ENCODE results near the gene ABHD2.
"Not testable (repeated sequence)": the region's sequence is repeated elsewhere in the genome, so short reads cannot be mapped to it uniquely, and the experiment has no call there.

ABHD2 gene

DNA sequence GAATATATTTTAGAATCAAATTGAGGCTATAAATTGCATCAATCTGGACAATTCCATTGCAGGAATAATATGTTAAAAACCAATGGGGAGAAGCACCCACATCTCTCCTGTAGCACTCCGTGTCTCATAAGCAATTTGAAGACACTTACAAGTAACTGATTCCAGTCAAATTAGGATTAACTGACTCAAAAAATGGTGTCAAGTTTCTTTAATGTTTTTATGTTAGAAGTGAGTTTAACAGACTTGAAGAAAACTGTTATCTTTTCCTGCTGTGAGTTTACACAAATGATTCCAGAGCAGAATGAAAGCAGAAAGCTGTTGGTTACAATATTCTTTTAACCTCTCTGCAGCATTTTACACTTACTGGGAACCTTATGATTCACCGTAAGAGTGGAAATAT lies 109.9 kb downstream of the ABHD2 start:
- DNase-seq, result no peak

DNA sequence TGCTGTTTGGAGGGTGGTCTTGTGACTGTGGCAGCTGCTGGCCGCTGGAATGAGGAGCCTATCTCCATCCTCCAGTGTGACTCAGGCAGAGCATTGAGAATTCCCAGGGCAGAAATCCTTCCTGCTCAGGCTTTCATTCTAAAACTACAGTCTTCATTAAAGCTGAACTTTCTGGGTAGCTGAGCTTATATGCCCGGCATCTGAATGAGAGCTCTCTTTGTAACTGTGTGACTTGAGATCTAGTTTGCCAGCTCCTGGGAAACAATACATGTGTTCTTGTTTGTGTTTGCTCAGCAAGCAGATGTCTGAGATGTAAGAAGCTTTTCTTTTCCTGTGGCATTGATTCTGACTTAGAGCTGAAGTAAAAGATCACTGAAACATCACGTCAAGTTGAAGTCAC lies 110.7 kb downstream of the ABHD2 start:
- no peak for DNase-seq

DNA sequence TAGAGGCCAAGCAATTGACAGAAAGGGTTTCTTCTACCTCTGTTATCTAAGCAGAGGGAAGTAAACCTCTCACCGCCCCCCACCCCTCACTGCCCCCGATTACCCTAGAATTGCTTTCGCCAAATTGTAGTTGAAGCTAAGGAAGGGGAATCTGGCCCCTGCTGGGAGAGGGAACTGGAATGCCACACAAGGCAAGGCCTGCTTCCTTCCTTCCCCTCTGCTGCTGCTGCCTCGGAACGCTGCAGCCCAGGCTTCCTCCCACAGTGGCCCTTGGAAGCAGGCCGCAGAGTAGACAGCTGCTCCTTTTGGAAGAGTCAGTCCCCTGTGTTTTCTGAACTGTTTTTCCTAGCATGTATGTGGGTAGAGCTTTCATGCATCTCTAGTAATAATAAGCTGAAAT lies 111.5 kb downstream of the ABHD2 start:
- DNase-seq, result no peak

DNA sequence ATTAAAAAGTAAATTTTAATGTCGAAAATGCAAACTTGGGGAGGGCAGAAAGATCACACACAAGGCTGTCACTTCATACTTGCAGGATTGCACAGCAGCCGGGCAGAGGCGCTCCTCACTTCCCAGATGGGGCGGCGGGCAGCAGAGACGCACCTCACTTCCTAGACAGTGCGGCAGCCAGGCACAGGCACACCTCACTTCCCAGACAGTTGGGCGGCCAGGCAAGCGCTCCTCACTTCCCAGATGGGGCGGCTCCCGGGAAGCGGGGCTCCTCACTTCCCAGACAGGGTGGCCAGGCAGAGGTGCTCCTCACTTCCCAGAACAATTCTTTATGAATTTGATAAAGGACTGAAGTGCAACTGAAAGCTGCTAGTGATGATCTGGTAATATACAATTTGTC lies 111.9 kb downstream of the ABHD2 start:
- DNase-seq, result no peak

DNA sequence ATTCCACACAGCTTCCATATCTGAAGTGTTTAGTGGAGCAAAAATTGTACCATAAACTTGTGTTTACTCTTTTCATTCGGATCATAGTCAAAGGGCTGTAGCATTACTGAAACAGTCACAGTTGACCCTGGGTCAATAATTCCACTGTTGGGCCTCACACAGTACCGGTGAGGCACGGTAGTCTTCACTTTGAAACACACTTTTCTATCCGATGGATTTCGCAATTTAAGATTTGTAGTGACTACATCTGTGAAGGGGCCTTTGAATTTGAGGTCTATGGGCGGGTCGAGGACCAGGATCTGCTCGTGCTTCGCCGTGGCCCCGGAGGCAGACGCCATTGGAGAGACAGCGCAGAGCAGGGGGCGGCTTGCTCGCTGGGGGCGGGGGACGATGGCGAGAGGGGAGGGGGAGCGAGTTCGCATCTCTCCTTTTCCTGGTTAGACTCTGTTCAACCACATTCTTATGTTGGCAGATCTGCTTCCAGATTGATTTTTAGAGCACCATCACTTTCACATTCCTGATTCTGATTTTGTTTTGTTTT lies 113.3 kb downstream of the ABHD2 start:
- no peak for DNase-seq

DNA sequence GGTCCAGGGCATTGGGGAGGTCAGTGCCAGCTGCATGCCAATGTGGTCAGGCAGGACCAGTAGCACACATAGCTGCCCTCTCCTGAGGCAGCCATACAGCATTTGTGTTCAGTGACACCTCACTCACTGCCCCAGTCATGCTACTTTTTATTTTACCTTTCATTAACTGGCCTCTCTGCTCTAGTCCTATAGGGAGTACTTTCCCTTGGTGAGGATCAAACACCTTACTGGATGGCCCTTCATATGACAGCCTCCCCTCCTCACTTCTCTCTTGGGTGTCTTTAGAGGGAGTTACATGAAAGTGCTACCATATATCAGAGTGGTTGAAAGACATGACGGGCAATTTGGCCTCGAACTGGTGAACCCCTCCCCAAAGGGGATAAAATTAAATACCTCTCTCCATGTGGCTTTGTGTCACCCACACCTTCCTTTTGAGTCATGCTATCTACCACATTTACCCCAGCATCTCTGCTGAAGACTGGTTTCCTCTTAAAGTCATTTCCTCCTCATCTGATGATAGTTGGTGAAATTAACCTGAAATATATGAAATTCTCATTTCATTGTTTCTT lies 115.5 kb downstream of the ABHD2 start:
- peak in 1 of 2 experiments; percentile 3 for DNase-seq

DNA sequence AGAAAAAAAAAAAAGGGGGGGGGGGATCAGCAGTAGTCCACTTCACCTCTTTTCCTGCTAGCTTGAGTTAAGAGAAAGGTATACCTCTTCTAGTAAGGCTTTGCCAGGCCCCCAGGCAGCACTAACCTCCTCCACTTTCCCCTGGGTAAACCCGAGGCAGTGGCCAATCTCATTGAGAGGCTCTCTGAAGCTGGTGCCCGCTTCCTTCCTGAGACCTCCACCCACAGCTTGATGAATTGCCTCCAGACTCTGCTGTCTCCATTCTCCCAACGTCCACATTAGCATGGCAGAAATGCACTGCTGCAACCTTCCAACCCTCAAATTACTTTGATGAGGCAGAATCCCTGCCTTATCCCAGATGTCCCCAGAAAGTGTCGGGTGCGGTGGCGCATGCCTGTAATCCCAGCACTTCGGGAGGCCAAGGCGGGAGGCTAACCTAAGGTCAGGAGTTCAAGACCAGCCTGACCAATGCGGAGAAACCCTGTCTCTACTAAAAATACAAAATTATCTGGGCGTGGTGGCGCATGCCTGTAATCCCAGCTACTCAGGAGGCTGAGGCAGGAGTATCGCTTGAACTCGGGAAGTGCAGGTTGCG lies 117.8 kb downstream of the ABHD2 start:
- no peak for DNase-seq

DNA sequence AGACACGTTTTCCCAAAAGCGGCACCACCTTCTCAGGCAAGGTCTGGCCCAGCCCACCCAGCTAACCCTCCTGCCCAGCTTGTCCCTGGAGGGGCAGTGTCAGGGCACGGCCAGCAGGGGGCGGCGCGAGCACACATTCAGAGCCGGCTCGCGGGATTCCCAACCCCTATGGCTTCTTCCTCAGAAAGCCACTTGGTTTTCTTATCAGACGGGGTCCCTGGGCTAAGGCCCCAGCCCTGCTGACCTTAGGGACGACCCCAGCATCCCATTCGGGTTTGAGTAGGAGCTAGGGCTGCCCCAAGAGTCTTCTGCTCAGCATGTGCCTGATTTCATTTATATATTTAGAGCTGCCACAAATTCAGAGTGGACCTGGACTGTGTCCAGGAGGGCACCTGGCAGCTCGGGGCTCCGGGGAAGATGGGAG lies 118.7 kb downstream of the ABHD2 start:
- peak; percentile 59 to 64 for DNase-seq

DNA sequence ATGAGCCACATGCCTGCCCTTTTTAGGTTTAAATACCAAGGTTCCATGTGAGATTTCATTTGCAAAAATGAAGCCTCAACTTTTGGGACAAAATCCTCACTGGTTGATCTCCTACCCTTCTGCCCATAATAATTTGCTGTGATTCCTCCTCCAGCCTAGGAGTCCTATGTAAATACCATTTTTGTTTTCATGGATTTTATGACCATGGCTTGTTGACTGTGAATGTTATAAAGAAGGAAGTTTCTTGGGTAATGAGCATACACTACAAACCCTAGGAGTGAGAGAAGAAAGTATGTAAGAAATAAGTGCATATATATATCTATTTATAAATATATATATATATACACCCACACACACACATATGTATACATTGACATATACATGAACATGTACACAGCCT lies 120.0 kb downstream of the ABHD2 start:
- no peak for DNase-seq

DNA sequence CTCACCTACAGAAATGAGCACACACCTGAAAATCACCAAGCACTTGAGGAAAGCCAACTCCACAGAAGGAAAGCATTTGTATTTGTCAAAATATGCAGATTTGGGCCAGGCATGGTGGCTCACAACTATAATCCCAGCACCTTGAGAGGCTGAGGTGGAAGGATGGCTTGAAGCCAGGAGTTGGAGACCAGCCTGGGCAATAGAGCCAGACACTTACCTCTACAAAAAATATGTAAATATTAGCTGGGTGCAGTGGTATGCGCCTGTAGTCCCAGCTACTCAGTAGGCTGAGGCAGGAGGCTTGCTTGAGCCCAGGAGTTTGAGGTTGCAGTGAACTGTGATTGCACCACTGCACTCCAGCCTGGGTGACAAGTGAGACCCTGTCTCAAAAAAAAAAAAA lies 120.8 kb downstream of the ABHD2 start:
- no peak for DNase-seq

DNA sequence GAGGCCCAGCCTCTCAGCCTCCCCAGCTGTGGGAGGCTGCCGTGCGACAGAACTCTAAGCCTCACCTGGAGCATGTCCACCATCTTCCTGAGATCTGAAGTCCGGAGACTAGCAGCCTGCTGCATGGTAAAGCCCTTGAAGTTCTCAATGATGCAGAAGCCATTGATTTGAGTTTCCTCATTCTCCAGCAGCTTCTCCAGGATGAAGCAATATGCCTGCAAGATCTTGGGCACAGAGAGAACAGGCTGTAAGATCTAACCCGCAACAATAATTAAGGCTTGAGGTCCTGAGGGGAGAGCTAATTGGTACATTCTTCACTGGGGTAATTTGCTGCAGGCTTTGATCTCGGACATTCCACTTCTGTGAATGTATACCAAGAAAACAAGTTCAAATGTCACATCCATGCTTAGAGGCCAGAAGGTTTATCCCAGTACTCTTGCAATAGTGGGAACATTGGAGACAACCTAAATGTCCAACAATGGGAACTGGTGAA lies 123.5 kb downstream of the ABHD2 start:
- no peak for DNase-seq

DNA sequence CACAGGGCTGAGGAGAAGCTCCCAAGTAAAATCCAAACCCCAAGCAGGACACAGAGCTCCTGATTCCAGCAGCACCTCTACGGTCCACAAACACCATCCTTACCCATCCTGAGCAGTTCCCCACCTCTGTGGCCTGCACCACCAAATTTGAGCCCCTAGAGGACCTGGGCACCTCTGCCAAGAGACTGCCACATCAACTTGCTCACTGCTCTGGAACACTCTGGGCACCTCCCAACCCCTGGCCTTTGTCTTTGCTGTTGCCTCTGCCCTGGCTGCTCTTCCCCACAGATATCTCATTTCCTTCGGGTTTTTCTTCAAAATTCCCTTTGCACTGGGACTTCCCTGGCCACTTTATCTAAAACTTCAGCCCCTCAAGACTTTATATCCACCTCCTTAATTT lies 127.4 kb downstream of the ABHD2 start:
- DNase-seq, result no peak

DNA sequence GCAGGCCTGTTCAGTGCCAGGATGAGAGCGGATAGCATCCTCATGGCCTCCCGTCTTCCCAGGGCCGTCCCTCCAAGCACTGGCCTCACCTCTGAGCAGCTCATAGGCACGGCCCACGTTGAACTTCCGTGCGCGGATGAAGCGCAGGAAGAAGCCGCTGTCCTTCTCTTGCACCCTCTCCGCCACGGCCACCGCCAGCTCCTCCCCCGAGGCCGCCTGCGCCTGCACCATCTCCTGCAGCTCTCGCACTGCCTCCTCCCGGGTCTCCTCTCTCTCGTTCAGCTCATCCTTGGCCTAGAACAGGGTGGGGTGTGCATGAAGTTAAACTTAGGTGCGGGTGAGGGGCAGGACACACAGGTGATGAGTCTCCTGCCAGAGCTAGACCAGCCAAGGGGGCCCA lies 128.8 kb downstream of the ABHD2 start:
- DNase-seq, result no peak

DNA sequence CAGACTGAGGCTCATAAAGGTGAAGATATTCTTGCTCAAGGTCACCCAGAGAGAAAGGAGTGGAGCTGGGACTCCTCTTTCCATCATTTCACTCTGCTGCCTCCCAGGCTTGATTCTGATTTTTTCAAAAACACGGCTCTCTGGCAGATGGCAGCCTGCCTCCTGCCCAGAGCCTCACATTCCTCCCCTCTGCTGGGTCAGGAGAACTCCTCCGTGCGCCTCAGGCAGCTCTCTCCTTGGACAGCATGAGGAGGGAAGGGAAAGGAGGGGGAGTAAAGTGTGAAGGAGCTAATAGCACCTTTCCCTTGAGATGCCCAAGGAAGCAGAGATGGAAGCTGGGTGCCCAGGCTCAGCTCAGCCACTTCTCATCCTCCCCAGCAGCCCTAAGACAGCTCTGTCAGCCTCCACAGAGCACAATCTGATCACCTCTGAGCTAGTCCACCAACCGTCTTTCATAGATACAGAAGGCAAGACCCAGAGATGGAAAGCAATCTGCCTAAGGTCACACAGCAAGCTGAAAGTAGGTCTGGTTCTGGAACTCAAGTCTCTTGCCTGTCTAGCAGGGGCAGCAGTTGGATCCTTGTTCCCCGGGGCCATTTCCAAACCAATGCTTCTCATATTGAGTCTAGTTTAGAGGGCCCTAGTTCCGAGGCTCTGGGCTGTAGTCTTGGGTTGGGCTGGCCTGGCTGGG lies 129.6 kb downstream of the ABHD2 start:
- no peak for DNase-seq

DNA sequence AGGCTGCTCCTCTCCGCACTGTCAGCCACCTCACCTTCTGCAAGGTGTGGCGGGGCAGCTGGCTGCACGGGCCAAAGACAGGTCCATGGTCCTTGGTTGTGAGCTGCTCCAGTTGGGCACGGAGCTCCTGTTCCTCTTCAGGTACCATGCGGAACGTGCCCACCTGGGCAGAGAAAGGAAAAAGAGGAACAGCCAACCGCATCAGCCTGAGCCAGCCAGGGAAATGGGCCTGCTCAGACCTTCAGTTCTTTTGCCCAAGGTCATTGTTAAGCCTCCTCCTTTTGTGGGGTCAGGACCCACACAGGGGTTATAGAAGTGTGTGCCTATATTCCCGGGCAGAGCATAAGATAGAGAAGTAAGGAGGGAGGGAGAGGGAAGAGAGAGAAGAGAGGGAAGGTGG lies 130.3 kb downstream of the ABHD2 start:
- DNase-seq, result no peak

DNA sequence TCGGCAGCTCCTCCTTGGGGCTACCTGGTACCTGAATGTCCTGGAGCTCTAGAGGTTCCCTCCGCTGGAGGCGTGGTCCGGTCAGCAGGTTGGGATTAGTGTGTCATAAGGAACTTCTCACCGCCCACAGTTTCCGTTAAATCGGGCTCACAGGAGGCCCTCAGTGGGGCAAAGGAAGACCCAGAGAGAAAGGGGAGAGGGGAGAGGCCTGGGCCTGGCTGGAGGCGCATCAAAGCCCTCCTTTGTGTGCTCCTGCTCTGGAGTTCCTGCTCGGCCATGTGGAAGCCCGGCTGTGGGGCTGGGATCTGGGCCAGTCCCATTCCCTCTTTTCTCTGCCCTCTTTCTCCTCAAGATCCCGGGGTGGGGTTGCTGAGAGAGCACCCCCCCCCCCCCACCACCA lies 133.3 kb downstream of the ABHD2 start, which contains the start of gene RLBP1:
RLBP1 (minus strand) TSS at position 37 of the 400 bp plus-strand sequence. CDS start 2,604 bp downstream, outside the sequence.
- DNase-seq, result no peak

DNA sequence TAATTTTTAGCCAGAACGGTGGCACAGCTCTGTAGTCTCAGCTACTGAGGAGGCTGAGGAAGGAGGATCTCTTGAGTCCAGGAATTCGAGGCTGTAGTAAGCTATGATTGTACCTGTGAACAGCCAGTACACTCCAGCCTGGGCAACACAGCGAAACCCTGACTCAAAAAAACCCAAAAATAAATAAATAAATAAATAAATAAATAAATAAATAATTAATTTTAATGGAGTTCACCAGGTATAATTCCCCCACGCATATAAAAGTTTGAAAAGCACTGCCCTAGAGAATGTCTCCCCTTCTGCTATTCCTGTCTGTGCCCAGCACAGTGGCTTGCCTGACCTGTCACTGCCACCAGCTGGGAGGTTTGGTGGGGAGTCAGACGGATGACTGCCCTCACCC lies 137.3 kb downstream of the ABHD2 start:
- DNase-seq, result no peak

DNA sequence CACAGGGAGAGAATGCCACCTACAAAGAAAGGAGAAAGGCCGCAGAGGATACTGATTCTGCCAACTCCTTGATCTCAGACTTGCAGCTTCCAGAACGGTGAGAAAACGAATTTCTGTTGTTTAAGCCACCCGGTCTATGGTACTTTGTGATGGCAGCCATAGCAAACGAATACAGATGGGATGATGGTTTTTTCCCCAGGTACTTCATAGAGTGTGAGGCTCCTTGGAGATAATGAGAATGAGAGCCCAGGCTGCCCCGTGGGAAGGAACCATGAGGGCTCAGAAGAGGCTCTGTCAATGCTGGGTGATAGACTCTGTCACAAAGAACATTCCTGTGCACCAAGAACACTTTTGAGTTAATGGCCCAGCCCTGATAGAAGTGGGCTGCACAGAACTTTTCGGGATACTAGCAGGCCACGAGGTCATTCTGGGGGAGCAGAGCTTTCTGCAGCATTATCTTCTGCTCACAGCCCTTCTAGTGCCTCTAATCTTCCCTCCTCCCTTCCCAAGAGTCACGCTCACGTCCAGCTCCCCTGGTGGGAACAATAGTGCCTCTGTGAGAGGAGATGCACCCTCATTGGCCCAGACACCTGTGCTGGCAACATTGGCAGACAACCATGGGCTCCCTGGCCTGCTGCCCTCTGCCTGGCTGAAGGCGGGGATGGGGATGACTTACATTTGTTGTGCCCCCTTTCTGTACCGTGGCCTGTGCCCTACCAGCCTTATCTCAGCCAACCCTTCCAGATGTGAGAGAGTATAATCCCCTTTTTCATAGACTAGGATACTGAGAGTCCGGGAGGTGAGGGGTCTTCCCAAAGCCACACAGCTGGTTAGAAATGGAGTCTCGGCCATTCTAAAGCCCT lies 138.3 kb downstream of the ABHD2 start:
- DNase-seq, result no peak

DNA sequence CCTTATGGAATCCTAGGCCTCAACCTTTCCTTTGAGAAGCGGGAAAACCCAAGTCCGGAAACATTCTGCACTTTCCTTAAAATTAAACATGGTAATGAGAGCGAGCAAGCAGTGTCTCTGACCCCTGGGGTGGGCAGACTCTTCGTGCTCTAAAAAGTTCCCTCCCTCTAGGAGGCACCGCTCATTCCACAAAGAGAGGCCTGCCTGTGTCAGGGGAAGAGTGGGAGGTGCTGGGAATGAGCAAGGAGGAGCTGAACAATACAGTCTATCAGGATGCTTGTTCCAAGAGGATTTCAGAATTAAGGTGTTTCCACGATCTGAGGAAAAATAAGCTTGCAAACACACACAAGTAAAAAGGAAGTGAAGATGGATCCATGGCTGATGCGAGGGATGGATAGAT lies 139.2 kb downstream of the ABHD2 start:
- no peak for DNase-seq

DNA sequence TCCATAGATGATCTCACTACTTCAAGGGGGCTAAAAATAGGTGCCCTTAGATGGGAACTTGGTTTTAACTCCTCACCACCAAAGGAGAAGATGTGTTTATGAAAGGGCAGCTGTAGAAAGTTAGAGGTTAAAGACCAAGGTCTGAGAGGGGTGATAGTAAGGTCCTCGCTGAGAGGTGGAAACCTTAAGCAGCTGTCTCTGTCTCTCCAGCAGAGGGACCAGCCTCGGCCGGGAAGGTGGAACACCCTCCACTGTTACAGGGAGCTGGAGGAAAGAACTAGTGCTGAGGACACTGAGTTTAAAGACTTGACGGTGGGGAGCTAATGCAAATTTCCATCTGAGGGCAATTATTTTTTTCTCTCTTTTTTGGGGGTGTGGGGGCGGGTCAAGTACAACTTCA lies 142.0 kb downstream of the ABHD2 start:
- no peak for DNase-seq

DNA sequence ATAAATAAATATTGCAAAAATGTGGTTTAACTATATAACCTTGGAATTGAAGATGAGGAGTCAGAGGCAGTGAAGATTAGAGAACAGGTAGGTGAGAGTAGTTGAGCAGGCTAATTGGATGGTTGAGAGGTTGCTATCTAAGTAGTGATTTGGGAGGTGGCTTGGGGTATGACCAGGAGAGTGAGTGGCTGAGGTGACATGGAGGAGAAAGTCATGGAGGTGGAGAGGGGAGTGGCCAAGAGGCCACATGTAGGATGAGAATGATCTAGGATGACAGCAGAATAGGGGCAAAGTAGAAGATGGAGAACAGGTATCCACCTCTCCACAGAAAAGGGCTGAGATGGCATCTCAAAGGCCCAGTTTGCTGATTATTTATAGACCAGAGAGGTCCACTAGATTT lies 143.6 kb downstream of the ABHD2 start:
- no peak for DNase-seq

DNA sequence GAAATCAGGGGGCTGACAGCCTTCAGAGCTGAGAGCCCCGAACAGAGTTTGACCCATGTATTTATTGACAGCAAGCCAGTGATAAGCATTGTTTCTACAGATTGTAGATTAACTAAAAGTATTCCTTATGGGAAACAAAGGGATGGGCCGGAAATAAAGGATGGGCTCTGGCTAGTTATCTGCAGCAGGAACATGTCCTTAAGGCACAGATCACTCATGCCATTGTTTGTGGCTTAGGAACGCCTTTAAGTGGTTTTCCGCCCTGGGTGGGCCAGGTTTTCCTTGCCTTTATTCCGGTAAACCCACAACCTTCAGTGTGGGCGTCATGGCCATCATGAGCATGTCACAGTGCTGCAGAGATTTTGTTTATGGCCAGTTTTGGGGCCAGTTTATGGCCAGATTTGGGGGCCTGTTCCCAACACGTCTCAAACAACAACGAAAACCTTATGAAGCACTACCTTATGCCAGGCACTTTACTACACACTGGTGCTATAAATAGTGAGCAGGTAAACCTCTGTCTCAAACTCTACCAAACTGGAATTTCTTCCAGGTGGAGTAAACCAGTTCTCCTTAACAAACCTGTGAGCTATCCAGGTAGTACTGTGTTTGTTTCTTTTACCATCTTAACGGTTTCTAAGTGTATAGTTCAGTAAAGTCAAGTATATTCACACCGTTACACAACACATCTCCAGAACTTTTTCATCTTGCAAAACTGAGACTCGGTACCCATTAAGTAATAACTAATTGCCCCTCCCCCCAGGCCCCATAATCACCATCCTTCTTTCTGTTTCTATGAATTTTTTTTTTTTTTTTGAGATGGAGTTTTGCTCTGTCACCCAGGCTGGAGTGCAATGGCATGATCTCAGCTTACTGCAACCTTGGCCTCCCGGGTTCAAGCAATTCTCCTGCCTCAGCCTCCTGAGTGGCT lies 151.9 kb downstream of the ABHD2 start:
- not testable (repeated sequence) for DNase-seq
